GM21786 (cell line): ENCODE measurements around the gene COL4A2.

Experiments used
- ATAC-seq: cut with Tn5 transposase; IDR thresholded peaks from one replicate; pipeline ENCODE4 v1.9.1; 2021; ENCODE audit not compliant: unreplicated experiment

COL4A2 gene

GRCh38 chr13:110338441-110339101 is 31.5 kb downstream of the COL4A2 start:
- ATAC-seq = no peak

- no peak for ATAC-seq
Measured at GRCh38 chr13:110339263-110339662, 32.2 kb downstream of the COL4A2 start.

DNA sequence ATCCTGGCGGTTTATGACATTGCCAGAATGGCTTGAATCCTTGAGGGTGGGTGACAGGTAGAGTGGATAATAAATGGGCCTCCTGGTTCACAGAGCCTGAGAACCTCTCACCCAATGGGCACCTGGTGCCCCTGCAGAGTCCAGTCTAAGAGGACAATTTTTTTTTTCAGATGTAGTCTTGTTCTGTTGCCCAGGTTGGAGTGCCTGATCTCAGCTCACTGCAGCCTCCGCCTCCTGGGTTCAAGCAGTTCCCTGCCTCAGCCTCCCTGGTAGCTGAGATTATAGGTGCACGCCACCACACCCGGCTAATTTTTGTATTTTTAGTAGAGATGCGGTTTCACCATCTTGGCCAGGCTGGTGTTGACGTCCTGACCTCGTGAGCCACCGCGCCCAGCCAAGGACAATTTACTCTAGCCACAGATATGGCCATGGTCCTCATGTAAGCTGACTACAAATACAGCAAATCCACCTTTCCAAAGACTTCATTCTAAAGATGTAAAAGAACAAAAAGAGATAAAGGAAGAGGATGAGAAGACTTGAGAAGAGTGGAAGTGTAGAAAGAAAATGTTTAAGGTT is 33.0 kb downstream of the COL4A2 start:
- ATAC-seq = no peak

- ATAC-seq = peak; percentile 55
Measured at GRCh38 chr13:110340812-110341444, 33.8 kb downstream of the COL4A2 start.

- ATAC-seq = peak; percentile 59
Measured at GRCh38 chr13:110341445-110342244, 34.6 kb downstream of the COL4A2 start.

DNA sequence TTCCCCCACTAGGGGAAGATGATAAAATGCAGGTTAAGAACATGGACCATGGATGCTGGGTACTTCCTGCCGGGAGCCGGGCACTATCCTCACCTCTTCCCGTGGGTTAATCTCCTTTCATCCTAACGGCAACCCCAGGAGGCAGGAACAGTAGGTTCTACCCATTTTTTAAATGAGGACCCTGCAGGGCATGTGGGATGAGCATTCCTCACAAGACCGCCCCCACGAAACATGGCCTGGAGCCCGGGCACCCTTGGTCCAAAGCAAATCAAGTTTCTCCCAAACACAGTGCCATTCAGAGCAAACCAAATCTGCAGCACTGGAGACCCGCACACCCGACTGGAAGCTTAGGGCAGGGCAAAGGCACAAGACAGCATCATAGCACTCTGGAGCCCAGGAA is 35.4 kb downstream of the COL4A2 start:
- ATAC-seq = no peak

GRCh38 chr13:110343241-110343865 is 36.3 kb downstream of the COL4A2 start:
- ATAC-seq = no peak

GRCh38 chr13:110344320-110344719 is 37.2 kb downstream of the COL4A2 start:
- no peak for ATAC-seq

DNA sequence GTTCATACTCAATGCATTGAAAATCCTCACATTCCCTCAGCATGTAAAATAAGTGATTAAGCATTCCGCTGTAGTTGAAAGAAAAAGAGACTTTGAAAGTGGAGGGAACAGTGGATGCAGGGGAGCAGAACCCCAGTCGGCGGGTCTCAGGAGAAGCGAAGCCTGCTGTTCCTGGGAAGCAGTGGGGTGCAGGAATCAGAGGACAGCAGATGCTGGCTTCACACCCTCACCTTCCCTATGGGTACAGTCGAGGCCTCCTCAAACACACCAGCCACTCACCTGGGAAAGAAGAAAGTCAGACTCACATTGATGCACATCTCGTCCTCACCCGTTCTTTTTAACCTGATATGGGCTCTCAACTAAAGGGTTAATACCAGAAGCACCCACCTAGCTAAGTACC is 38.2 kb downstream of the COL4A2 start:
- no peak for ATAC-seq

DNA sequence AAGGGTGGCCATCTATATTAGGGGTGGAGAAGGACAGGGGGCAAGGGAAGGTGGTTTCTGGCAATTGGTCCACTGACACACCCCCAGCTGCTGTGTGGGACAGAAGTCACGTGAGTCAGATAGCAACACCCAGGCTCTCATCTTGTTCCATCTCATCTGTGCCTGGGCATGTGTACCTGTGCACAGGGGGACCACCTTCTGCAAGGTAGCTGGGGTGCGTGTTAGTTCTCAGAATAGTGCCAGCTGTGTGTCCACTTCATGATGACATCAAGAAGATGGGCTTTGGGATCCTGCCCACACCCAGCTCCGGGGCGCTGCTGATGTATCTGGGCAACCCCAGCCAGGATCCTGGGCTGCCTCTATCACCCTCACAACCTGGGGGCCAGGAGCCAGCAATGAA is 38.6 kb downstream of the COL4A2 start:
- ATAC-seq = no peak

- ATAC-seq = no peak
Measured at GRCh38 chr13:110346661-110347067, 39.6 kb downstream of the COL4A2 start.

DNA sequence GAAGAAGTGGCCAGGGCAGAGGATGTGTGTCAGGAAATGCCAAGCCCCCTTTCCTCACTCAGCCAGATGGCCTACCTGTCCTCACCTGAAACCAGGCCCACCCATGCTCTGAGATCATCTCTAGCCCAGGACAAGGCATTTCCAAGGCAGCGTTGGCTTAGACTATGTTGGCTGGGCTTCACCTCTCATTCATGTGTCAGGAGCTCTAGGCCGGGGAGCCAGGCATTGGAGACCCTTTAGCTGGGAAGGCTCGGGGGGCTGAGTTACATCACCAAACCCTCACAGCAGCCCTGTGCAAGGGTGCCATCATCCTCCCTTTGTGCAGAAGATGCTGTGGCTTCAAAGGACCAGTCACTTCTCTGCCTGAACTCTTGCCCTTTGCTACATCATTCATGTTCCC is 40.0 kb downstream of the COL4A2 start:
- no peak for ATAC-seq

- no peak for ATAC-seq
Measured at GRCh38 chr13:110347535-110348308, 40.6 kb downstream of the COL4A2 start.

DNA sequence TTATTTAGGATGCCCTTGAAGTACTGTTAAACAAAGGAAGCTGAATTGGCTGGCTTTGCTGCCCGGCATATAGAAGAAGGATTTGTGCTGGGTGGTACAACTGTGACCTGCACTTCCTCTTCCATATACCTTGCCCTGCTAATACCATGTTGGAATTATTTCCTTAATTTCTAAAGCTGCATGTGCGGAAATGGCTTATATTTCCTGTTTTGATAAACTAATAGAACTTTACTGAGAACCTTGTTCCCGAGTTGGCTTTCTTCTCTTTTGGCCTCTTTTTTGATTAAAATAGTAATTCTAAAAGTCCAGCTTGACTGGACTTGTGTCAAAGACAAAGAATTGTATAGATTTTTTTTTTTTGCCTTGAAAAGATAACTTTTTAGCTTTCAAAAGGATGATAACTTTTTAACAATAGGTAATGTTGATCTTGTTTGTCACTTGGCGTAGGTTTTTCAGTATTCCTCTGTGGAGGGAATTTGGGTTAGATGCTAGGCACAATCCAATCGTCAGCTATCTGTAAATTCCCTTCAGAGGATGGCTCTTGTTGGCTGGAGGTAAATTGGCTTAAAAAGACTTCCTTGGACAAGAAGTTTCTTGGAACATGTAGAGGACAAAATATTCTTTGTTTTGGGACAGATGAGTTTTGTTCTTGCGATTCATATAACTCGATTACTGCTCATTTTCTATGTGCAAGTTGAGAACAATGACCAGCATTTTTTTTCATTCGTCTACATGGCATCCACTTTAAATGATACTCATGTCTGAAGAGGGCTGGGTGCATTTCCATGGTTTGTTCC is 41.4 kb downstream of the COL4A2 start:
- ATAC-seq = no peak

- no peak for ATAC-seq
Measured at GRCh38 chr13:110349239-110349638, 42.2 kb downstream of the COL4A2 start.

DNA sequence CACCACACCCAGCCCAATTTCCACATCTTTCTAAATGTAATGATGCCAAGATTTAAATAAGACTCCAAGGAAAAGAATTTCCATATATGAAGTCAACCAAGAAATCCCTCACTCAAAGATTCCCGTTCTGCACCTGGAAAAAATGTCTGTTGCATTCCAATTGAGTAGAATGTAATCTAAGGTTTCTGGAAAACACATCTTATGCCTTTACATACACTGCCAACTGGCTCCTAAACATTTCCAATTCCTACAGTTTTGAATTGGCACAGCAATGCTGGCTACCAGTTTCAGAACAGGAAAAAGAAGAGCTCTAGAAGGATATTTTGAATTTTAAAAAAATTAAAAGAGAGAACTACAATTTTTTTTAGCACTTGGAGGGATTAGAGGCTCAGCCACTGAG is 43.0 kb downstream of the COL4A2 start:
- ATAC-seq = no peak

- ATAC-seq = no peak
Measured at GRCh38 chr13:110350509-110350908, 43.4 kb downstream of the COL4A2 start.

- ATAC-seq = no peak
Measured at GRCh38 chr13:110351636-110352420, 44.7 kb downstream of the COL4A2 start.

DNA sequence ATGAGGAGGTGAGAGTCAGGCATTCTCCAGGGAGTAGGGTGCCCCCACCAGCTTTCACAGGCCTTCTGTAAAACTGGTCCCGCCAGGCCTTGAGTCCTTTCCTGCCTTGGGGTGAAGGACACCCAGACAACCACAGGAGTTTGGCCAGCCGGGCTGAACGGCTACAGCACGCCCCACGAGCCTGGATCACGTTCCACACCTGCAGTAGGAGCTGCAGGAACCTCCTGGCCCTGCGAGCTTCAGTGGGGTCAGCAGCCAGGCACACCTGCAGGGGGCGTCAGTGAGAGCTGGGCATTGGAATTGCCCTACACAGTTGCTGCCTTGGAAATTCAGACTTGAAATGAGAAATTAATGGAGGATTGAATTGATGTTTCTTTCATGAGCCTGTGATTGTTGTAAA is 45.7 kb downstream of the COL4A2 start:
- ATAC-seq = no peak
